Amniotic epithelial cell (primary cell): ENCODE measurements around the gene BGLAP.

ENCODE experiments used
- DNase-seq: peaks from one replicate; pipeline ENCODE4 v3.0.0-alpha.2; 2010; ENCODE audit warnings: low read depth

Gene BGLAP

DNA sequence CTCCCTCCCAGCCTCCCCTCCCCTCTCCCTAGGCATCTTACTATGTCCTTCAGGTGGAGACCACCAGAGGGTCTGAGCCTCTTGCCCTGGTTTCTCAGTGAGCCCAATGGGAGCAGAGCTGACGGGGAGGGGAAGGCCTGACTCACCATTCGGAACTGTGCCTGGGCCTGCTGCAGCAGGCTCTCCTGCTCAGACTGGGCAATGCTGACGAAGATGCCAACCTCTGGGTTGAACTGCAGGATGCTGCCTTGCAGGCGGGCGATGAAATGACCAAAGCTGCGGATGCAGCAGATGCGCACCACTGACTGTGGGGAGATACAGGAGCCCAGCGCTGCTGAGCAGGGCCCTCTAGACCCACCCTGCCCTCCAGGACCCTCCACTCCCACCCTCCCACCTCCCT, 16.9 kb downstream of the BGLAP start:
- DNase-seq: no peak

DNA sequence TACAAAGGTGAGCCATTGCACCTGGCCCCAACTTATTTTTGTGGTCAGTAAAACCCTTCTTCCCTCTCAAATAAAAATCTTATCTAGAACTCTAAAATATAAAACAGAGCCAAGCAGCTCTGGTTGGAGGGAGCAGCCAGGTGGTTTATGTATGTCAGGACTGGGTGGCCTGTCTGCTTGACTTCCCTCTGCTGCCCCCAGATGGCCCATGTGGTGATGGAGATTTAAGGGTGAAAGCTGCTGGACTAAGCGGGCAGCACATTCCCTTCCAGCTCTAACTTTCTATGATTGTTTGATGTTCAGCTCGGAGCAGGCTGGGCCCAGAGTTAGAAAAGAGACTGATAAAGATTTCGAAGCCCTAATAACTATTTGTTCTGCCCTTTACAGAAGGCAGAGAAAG, 17.8 kb downstream of the BGLAP start:
- DNase-seq: no peak

DNA sequence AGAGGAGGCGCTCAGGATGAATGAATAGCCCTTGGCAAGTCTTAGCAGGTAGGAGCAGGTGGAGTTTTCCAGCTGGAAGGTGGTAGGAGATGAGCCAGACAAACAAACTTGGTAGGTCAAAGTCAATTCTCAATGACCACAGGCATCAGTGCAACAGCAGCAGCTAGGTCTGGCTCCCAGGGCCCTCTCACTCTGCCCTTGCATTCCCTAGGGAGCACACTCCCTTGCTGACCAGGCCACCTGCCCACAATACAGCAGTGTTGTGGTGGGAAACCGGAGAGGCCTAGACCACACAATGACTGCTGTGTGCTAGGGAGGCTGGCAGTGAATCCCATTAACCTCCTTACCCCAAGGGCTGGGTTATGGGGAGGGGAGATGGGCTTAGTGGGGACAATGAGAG, 18.9 kb downstream of the BGLAP start:
- no peak for DNase-seq

DNA sequence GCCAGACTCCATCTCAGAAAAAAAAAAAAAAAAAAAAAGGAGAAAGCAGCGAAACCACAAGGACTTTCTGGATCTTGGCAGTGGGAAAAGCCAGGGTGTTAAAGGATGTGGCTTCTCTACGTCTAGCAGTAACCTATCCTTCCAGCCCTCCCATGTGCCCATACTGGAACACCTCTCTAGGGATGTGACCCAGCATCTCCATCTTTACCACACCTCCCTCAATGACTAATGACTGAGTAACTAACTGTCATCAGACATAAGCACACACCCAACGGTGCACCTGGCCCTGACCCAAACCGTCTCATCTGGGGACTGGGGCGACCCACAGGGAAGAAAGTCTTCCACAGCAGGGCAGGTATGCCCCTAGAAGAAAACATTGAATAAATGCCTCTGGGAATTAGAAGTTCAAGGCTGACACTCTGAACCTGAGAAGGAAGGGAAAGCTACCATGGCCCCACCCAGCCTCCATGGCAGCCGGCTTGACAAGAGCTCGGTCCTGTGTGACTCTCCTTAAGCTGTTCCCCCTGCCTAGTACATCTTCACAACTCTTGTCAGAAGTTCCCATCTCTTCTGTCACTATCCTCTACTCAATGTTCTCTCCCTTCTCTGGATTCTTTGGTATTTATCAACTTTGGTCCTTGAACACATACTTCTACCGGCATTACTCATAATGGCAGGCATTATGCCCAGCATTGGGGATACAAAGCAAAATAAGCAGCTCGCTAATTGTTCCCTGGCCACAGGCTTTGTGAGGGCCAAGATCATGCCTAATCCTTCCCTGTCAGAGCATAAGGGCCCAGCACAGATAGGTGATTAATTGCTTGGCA, 20.7 kb downstream of the BGLAP start:
- DNase-seq: peak; percentile 45

DNA sequence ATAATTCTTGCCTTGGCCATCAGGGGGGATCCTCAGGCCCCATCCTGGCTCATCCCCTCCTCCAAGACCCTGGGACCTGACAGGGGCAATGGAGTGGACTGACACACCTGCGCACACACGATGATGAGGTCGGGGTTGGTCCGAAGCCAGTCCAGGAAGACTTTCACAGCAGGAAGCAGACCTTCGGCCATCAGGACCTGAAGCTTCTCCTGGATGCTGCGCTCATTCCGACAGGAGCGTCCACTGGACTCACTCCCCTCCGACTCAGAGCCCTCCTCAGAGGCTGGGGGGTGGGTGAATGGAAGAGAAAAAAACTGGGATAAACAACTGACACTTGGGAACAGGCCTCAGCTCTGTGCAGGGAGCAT, 21.3 kb downstream of the BGLAP start:
- no peak for DNase-seq

DNA sequence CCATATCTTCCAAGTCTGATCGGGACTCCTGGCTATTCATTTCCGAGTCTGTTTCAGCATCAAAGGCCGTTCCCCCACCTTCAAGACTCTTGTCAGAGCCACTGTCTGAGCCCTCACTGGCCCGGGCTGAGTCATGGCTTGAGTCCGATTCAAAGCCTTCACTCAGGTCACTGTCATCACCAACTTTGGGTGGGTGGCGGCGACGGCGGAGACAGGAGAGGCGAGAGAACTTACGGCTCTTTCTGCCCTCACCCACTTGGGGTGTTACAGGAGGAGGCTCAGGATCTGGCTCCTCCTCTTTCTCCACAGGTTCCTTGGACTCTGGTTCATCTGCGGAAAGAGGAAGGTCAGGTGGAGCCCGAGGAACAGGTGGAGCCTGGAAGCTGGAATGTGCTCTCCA, 24.1 kb downstream of the BGLAP start:
- DNase-seq: no peak

DNA sequence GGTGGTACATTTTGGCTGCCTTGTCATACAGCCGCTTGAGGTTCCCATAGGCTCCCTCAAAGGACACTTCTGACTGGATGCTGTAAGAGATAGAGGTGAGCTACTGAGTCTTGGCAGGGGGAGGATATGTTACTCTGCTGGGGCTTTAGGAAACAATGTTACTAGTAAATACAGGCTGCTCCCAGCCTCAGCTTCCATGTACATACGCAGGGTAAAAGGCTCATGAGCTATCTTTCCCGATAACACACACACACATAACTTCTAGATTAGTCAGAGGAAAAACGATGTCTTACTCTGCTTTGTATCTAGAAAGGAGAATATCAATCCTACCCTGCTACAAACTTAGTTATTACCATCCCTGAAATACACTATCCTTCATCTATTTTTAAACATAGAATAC, 26.4 kb downstream of the BGLAP start:
- peak; percentile 85 for DNase-seq

DNA sequence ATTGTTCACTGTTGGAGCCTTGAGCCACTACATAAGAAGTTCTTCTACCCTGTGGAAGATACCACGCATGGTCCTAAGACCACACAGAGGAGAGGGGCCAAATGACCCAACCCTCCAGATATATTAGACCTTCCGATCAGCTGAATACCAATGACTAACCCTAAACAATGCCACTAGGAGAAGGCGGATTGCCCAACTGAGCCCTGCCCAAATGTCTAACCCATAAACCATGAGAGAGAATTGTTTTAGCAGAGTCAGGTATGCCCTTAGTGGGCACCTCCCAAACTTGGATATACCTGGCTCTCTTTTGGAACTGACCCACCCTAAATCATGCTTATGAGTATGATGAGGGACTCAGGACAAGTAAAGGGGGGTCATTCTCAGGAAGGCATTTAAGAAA, 28.3 kb downstream of the BGLAP start:
- no peak for DNase-seq

DNA sequence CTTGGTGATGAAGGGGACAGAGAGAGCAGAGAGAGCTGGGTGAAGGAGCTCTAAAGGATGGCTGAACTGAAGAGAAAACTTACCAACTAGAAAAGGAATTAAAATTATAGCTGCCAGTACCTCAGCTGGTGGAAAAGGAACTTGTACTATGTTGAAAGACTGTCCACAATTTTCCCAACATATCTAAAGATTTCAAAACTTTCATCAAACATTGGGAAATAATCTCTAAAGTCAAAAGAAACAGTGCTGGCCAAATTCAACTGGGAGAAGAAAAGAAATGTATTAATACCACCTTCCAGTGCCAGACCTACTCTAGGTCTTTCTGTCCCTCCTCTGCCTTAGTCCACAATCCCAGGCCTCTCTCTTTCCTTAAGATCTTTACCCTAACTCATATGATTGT, 34.5 kb downstream of the BGLAP start:
- peak; percentile 82 for DNase-seq

DNA sequence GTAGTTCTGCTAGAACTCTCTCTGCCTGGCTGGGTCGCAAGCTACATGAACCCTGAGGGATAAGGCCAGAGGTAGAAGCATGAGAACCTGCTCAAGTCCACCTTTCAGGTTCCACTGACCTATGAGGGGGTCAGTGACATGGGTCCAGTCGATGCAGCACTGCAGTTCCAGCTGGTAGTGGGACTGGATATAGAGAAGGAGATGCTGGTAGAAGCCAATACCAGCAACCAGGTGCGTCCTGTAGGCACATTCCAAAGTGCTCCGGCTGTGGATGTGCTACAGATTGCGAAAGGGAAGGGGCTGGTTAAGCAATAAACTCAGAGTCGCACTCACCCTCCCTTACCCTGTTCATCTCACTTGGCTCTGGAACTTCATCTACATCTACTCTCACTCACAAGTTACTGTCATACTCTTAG, 35.0 kb downstream of the BGLAP start:
- peak; percentile 80 for DNase-seq

DNA sequence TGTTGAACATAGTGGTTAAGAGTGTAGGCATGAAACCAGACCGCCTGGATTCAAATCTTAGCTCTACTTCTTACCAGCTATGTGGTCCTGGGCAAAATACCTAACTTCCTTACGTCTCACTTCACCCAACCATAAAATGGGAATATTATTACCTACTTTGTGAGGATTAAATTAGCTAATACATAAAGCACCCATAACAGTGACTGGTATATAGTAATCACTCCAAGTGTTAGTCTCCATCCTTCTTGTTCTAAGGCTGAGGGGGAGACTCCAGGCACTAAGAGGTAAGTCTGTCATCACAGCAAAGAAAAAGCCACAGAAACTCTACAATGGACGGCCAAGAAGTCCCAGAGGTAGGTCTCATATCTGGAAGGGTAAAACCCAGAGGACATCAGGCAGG, 37.9 kb downstream of the BGLAP start:
- no peak for DNase-seq

DNA sequence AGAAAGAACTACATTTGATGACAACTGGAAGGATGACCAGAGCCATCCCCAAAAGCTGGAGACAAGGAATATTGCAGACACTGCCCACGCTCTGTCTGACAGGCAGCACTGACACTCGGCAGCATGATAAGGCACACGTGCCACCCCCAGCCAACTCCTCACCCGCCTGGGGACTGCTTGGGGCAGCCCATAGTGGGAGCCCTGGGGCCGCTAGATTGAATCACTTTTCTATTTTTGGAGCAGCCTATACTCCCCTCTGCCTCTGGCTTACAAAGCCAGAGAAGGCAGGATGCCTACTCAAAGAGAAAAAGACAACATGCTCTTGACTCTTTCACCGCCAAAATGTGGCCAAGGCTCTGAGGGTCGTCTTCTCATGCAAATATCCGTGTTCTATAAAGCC, 39.3 kb downstream of the BGLAP start:
- peak; percentile 31 for DNase-seq

DNA sequence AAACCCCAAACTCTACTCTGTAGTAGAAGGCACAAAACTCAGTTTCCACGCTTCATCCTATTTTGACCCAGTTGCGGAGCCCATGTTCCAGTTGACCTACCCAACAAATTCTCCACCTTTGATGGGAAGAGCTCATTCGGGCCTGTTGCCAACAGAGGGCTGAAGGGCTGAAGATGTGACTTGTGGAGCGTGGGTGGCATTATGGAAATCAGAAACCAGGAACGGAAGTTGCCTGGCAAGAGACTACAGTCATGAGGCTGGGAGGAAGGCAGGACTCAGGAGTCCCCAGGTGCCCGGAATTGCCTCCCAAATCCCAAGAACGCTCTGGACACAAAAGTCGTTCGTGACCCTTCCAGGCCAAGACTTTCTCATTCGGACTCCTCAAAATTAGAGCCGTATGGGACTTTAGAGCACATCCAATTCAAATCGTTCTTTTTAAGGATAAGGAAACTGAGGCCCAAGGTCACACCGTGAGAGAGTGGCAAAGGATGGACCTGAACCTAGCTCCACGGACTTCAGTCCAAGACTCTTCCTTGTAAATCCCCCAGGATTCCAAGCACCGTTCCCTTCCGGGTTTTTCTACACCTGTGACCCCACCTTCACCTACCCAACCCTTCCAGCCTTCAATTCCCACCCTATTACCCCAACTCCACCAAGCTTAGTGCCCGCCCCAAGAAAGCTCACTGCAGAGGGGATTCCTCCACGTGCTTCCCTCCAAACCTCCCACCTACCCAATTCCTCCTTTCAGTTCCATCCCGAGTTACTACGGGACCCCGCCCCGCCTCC, 39.9 kb downstream of the BGLAP start:
- no peak for DNase-seq

DNA sequence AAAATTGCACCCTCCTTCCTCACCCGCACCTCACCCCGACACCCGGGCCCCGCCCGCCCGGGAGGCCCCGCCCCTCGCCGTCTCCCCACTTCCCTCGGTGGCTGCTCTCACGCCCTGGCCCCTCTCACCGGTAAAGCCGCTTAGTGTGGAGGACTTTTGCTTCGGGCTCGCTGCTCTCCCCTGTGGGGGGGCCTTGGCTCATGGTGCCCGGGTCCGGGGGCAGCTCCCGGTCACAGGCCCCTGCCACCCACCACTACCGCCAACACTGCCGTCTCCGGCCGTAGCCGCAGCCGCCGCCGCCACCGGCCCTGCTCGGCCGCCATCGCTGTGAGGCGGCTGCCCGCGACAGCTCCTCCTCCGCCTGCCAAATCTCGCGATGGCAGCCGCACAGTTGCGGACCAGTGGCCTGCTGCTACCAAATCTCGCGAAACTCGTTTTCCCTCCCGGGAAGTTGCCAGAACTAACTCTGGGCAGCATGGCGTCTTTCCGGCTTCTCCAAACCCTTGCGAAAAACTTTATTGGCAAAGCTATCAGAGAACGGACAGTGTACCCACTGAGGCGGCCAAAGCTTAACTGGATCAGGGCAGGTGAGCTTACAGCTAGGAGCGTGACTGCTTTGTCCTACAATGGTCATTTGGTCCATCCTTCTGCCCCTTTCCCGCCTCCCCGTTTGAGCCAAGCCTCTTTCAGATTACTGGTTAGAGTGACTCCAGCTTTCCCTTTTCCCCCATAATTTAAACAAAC, 40.7 kb downstream of the BGLAP start, which contains the start of gene SMG5:
TSS of gene SMG5 (minus strand) at position 347 of the 744 bp plus-strand sequence. CDS start at position 202, 145 bp downstream.
- DNase-seq: peak; percentile 99

DNA sequence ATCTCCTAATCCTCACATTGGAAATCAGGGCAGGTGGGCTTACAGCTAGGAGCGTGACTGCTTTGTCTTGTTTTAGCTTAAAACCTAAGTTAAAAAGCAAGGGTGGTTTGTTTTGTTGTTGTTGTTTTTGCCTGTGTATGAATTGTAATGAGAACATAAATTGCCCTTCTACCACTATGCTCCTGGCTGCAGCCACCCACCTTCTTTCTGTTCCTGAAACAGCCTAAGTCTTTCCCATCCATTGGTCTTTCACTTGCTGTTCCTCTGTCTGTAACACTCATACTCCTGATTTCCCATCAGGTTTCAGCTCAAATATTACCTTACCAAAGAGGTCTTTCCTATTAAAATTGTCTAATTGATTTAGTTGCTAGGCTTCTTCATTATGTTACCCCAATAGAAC, 41.5 kb downstream of the BGLAP start:
- no peak for DNase-seq

DNA sequence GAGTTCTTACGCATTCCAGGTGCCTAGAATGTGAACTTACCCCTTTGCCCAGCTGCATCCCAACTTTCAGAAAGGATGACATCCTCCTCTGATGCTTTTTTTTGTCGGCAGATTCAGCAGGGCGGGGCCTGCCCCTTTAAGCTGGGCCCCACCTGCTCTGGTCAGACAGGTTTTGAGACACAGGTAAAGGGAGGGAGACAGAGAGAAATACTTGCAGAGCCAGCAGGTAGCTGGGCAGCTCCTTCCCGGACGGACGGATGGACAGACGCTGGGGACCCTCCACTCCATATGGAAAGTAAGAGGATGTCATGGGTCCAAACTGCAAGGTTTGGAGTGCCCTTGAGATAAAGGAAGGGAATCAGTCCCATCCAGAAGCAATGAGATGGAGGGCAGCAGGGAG, 42.1 kb downstream of the BGLAP start, which contains the start of gene TMEM79:
TSS of gene TMEM79 (plus strand) at position 214 of the 400 bp plus-strand sequence. CDS start 902 bp downstream, outside the sequence.
- DNase-seq: no peak

DNA sequence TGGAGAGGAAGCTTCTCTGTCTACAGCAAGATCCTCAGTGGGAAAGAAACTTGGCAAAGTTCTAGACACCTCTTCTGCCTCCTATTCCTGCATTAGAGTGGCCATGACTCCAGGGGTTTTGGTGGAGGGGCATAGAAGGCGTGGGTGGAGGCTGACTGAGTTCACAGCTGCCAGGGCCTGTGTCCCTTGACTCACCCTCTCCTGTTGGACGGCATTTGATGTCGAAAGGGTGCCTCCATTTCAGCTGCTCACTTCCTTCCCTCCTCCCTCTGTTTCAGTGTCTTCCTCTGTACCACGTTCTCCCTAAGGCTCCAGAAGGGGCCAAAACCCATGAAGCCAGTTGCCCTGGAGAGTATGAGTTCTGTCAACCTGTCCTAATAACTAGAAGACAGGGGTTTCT, 42.8 kb downstream of the BGLAP start:
- no peak for DNase-seq

DNA sequence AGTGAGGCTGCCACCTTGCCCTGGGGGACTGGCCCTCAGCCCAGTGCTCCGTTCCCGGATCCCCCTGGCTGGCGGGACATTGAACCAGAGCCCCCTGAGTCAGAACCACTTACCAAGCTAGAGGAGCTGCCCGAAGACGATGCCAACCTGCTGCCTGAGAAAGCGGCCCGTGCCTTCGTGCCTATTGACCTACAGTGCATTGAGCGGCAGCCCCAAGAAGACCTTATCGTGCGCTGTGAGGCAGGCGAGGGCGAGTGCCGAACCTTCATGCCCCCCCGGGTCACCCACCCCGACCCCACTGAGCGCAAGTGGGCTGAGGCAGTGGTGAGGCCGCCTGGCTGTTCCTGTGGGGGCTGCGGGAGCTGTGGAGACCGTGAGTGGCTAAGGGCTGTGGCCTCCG, 43.5 kb downstream of the BGLAP start:
- no peak for DNase-seq

DNA sequence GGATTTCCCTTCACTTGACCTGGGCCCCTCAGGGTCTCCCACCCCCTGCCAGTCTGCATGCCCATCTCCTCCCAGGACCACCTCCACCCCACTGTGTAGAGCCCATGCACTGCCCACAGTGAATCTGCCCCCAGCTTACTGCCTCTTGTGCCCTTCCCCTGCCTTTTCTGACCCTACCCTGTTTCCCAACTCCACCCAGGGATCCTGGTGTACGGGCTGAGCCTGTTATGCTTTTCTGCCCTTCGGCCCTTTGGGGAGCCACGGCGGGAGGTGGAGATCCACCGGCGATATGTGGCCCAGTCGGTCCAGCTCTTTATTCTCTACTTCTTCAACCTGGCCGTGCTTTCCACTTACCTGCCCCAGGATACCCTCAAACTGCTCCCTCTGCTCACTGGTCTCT, 44.1 kb downstream of the BGLAP start:
- DNase-seq: no peak

DNA sequence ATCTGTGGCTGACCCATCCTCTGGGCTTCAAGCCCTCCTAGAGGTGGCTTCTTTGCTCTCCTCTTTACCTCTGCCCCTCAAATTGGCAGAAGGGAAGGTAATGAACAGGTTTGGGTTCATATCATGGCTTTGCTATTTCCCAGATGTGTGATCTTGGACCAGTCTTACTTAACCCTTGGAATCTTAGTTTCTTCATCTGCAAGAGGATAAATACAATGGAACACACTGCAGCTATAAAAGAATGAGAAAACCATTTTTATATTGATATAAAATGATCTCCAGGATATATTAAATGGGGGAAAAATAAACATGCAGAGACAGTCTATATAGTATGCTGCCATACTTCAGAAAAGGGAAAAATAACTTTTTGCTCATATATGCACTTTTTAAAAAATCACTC, 47.9 kb downstream of the BGLAP start:
- no peak for DNase-seq

DNA sequence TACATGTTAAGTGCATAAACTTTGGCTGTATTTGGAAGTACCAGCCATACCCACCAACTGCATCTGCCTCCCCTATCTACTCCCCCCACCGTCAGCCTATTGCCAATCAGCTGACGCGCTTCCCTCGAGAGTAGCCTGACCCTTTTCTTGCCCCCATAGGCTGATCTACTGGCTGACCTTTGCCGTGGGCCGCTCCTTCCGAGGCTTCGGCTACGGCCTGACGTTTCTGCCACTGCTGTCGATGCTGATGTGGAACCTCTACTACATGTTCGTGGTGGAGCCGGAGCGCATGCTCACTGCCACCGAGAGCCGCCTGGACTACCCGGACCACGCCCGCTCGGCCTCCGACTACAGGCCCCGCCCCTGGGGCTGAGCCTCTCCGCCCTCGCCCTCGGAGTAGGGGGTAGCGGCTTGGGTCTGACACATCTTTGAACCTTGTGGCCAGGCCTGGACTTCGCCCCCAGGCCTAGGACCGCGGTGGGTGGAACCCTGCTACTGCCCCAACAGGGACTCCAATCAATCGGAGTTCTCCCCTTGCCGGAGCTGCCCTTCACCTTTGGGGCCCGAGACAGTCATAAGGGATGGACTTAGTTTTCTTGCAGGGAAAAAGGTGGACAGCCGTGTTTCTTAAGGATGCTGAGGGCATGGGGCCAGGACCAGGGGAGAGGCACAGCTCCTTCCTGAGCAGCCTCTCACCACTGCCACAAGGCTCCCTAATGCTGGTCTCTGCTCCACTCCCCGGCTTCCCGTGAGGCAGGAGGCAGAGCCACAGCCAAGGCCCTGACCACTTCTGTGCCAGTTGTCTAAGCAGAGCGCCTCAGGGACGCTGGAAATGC, 49.5 kb downstream of the BGLAP start:
- DNase-seq: peak; percentile 83
